GM13976 (cell line): Measurements from ENCODE around the gene PSME3IP1.

Experiments
- DNase-seq: peaks from one replicate; pipeline ENCODE4 v3.0.0; 2012; ENCODE audit warnings: low spot score
- CTCF ChIP-seq: IDR thresholded peaks from 2 replicates; pipeline ENCODE4 v1.5.1; 2012; ENCODE audit warnings: borderline replicate concordance, mild to moderate bottlenecking; ENCODE audit not compliant: insufficient read depth; ENCODE audit errors: extremely low read depth, missing control alignments, control extremely low read depth
- in situ Hi-C: fragments of 300-500 bp; cut with MboI; formaldehyde crosslinking; loops from one replicate; pipeline ENCODE4 v1.12.0; 2022; ENCODE audit warnings: low sequenced_read_pairs, mixed read lengths, inconsistent platforms; ENCODE audit not compliant: unreplicated experiment

PSME3IP1 gene

GRCh38 chr16:57229079-57229478 lies 43.2 kb upstream of the PSME3IP1 start:
- no peak for TF ChIP-seq CTCF
- in situ Hi-C loops: no loop called here
- no peak for DNase-seq

- TF ChIP-seq CTCF: no peak
- in situ Hi-C loops: no loop called here
- DNase-seq: no peak
These were observed 41.1 kb upstream of the PSME3IP1 start for GRCh38 chr16:57226701-57227621.

GRCh38 chr16:57225978-57226377 lies 40.1 kb upstream of the PSME3IP1 start:
- in situ Hi-C loops: no loop called here
- DNase-seq: no peak
- no peak for TF ChIP-seq CTCF

GRCh38 chr16:57224651-57225335 lies 39.0 kb upstream of the PSME3IP1 start:
- in situ Hi-C loops: no loop called here
- no peak for DNase-seq
- TF ChIP-seq CTCF: no peak

GRCh38 chr16:57223057-57223456 lies 37.2 kb upstream of the PSME3IP1 start:
- DNase-seq: no peak
- TF ChIP-seq CTCF: no peak
- in situ Hi-C loops: no loop called here

GRCh38 chr16:57216968-57217367 lies 31.1 kb upstream of the PSME3IP1 start:
- in situ Hi-C loops: no loop called here
- no peak for TF ChIP-seq CTCF
- DNase-seq: no peak
